Vagina (tissue), 2 donors: Measurements from ENCODE around the gene SNX9.

Experiments used
- CTCF ChIP-seq, 3 experiments: fragments of 450-650 bp in 2 of 3; fragments of 200-600 bp in 1 of 3; sonication (generic) in 1 of 3; IDR thresholded peaks; one replicate each; pipeline ENCODE4 v1.5.1; 2017 to 2019; ENCODE audit warnings: antibody characterized with exemption in 3 of 3, mild to moderate bottlenecking in 2 of 3, moderate library complexity in 2 of 3
- POLR2A ChIP-seq, 2 donors: fragments of 450-650 bp; IDR thresholded peaks; one replicate each; pipeline ENCODE4 v1.6.1; 2017; ENCODE audit warnings: antibody characterized with exemption in 2 of 2, mild to moderate bottlenecking in 2 of 2, moderate library complexity in 2 of 2
- POLR2AphosphoS5 ChIP-seq, 2 donors: sonication (generic); formaldehyde crosslinking; IDR thresholded peaks; one replicate each; pipeline ENCODE4 v1.9.0; 2017; ENCODE audit warnings: antibody characterized with exemption in 2 of 2, mild to moderate bottlenecking in 2 of 2, low read depth in 1 of 2; ENCODE audit not compliant: insufficient read depth in 1 of 2

- TF ChIP-seq POLR2A (IDR thresholded peaks at IDR 0.05) (no peak), CTCF (IDR thresholded peaks at IDR 0.05) (no peak), POLR2AphosphoS5 (IDR thresholded peaks at IDR 0.05; ENCODE audit: insufficient read depth in 1 of 2, low read depth in 1 of 2) (no peak)
Measured at GRCh38 chr6:157911278-157911677, 88.2 kb downstream of the SNX9 start.
